Right lobe of liver (tissue), 6 donors: ENCODE results near the gene CNR2. TPM values are rescaled to one million over a fixed set of nuclear protein-coding genes. Genes with fewer than 3 reads are reported as not detected.

ENCODE experiments used
- ATAC-seq, 4 donors: fragments of 200-7000 bp; cut with Tn5 transposase; one replicate each; pipeline ENCODE4 v1.9.1; 2020; ENCODE audit warnings: mild to moderate bottlenecking in 4 of 4, moderate library complexity in 4 of 4
- DNase-seq, 3 donors: peaks; one replicate each; pipeline ENCODE4 v3.0.0-alpha.2; 2020
- H3K27ac ChIP-seq, 3 donors: fragments of 200-600 bp; one replicate each; pipeline ENCODE4 v1.8.0; 2022
- H3K27me3 ChIP-seq, 2 donors: fragments of 200-600 bp; one replicate each; pipeline ENCODE4 v1.8.0; 2022
- H3K36me3 ChIP-seq, 4 donors: fragments of 200-600 bp; sonication (generic) in 1 of 4; one replicate each; pipeline versions ENCODE4 v1.5.1 to v1.8.0; 2017 to 2022; ENCODE audit warnings: control low read depth in 1 of 4
- H3K4me1 ChIP-seq, 4 donors: fragments of 200-600 bp; sonication (generic) in 1 of 4; one replicate each; pipeline versions ENCODE4 v1.5.1 to v1.8.0; 2017 to 2022; ENCODE audit warnings: control low read depth in 1 of 4
- H3K4me3 ChIP-seq, 3 donors: fragments of 200-600 bp; one replicate each; pipeline ENCODE4 v1.8.0; 2022
- H3K9me3 ChIP-seq, 4 donors: fragments of 200-600 bp; sonication (generic) in 1 of 4; one replicate each; pipeline versions ENCODE4 v1.5.1 to v1.8.0; 2017 to 2022; ENCODE audit warnings: control low read depth in 1 of 4
- POLR2A ChIP-seq: fragments of 450-650 bp; IDR thresholded peaks from one replicate; pipeline ENCODE4 v1.6.1; 2017; ENCODE audit warnings: antibody characterized with exemption, mild to moderate bottlenecking
- WGBS: methylation state at CpG from one replicate; pipeline ENCODE4 v1.1.6; 2018; ENCODE audit warnings: low coverage, low lambda C conversion rate; ENCODE audit not compliant: insufficient coverage; ENCODE audit errors: missing lambda C conversion rate; 5-methylcytosine and 5-hydroxymethylcytosine counted together
- intact Hi-C, 2 donors: fragments of 100-400 bp; cut with DNase I; formaldehyde crosslinking; loops; one replicate each; pipeline versions ENCODE4 v1.11.2 to v1.14.1; 2022
- total RNA-seq, 6 experiments: library from RNA; depleted of rRNA in 2 of 6; stranded (reverse); fragments of >200 nt in 2 of 6; fragmentation: NEBNext Ultra II Directional in 3 of 6; extraction: Animal tissue kit (Norgen Biotek cat#: 25700) in 3 of 6; gene quantifications; one replicate each; pipeline versions ENCODE4 v1.1.0 to v1.2.4, GENCODE V29; 2016 to 2023
- TF ChIP-seq, protein P1 (sequence below), 4 donors: fragments of 200-600 bp in 3 of 4; fragments of 450-650 bp in 1 of 4; IDR thresholded peaks; one replicate each; pipeline versions ENCODE4 v1.5.1 to v1.8.0; 2016 to 2022; ENCODE audit warnings: antibody characterized with exemption in 4 of 4, mild to moderate bottlenecking in 2 of 4
- donor health status: DM: no; HTN: yes; CAD: no.
- donor health status: DM: no; HTN: no; CAD: no.
- donor health status: DM: no; HTN: no; CAD: no.
- donor health status: DM: no; HTN: yes; CAD: no.
- donor health status: DM: no; HTN: yes; CAD: no.

The CNR2 gene
- total RNA-seq, 6 experiments from 2014 or later, result 0.04 to 0.07 (median 0.06) TPM; not detected in 2

DNA sequence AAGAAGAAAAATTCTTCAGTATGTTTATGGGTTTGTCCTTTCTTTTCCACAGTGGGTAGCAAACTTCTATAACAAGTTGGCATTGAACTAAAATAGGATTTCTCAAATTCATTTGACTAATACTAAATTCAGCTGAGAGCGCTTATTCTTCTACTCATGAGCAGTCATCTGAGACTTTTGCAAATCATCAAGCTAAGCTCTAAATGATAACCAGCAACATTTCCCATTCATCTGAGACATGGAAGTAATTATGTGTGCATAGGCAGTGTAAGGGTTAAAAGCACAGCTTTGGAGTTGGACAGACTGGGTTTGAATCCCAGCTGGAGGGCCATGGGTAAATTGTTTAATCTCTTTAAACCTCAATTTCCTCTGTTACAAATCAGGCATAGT lies 18.3 kb upstream of the CNR2 start:
- no peaks in the 10 kb centered on the region for H3K4me1 ChIP-seq
- H3K27me3 ChIP-seq, result no peaks in the 10 kb centered on the region
- WGBS, result 88% methylated on average over 1 of the region's 1 CpG
- no peak for TF ChIP-seq POLR2A
- TF ChIP-seq, protein P1, sequence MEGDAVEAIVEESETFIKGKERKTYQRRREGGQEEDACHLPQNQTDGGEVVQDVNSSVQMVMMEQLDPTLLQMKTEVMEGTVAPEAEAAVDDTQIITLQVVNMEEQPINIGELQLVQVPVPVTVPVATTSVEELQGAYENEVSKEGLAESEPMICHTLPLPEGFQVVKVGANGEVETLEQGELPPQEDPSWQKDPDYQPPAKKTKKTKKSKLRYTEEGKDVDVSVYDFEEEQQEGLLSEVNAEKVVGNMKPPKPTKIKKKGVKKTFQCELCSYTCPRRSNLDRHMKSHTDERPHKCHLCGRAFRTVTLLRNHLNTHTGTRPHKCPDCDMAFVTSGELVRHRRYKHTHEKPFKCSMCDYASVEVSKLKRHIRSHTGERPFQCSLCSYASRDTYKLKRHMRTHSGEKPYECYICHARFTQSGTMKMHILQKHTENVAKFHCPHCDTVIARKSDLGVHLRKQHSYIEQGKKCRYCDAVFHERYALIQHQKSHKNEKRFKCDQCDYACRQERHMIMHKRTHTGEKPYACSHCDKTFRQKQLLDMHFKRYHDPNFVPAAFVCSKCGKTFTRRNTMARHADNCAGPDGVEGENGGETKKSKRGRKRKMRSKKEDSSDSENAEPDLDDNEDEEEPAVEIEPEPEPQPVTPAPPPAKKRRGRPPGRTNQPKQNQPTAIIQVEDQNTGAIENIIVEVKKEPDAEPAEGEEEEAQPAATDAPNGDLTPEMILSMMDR (IDR thresholded peaks at IDR 0.05), result no peak
- intact Hi-C loops, result no loop called here
- no peaks in the 10 kb centered on the region for H3K9me3 ChIP-seq
- ATAC-seq, result no peak
- no peak overlapping the region for H3K27ac ChIP-seq
- no peak for DNase-seq
- no peaks in the 10 kb centered on the region for H3K36me3 ChIP-seq
- H3K4me3 ChIP-seq, result no peak overlapping the region

GRCh38 chr1:23930861-23931490 lies 17.8 kb upstream of the CNR2 start:
- WGBS, result 39% methylated on average over 9 of the region's 11 CpGs
- no peaks in the 10 kb centered on the region for H3K36me3 ChIP-seq
- H3K4me1 ChIP-seq, result no peaks in the 10 kb centered on the region
- H3K27me3 ChIP-seq, result no peaks in the 10 kb centered on the region
- intact Hi-C loops, result no loop called here
- ATAC-seq, result no peak
- TF ChIP-seq POLR2A, result no peak
- TF ChIP-seq, protein P1 (IDR thresholded peaks at IDR 0.05), result no peak
- no peak overlapping the region for H3K4me3 ChIP-seq
- DNase-seq, result no peak
- no peaks in the 10 kb centered on the region for H3K9me3 ChIP-seq
- no peak overlapping the region for H3K27ac ChIP-seq

DNA sequence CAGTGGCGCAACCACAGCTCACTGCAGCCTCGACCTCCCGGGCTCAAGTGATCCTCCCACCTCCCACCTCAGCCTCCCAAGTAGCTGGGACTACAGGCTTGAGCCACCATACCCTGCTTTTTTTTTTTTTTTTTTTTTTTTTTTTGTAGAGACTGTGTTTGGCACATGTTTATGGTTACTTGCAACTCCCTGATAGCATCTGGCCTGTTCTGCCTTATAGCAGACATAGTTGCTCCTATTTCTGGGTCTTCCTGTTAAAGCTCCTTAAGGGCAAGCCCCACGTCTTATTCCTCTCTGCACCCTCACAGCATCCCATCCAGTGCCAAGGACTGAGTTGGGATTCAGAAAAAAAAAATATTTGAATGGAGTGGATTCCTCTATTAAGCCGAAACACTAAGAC lies 17.1 kb upstream of the CNR2 start:
- Histone ChIP-seq H3K4me1 (no peaks in the 10 kb centered on the region), H3K27me3 (no peaks in the 10 kb centered on the region), H3K36me3 (no peaks in the 10 kb centered on the region), H3K27ac (no peak overlapping the region), H3K9me3 (no peaks in the 10 kb centered on the region), H3K4me3 (no peak overlapping the region)
- WGBS, result 89% methylated on average over 3 of the region's 5 CpGs
- TF ChIP-seq, protein P1 (IDR thresholded peaks at IDR 0.05), result no peak
- no peak for TF ChIP-seq POLR2A
- ATAC-seq, result no peak
- no peak for DNase-seq
- intact Hi-C loops, result no loop called here

- no peaks in the 10 kb centered on the region for H3K27me3 ChIP-seq
- 71% methylated on average over 4 of the region's 4 CpGs for WGBS
- intact Hi-C loops, result no loop called here
- H3K9me3 ChIP-seq, result no peaks in the 10 kb centered on the region
- ATAC-seq (no peak), DNase-seq (no peak)
- H3K27ac ChIP-seq, result no peak overlapping the region
- H3K4me1 ChIP-seq, result no peaks in the 10 kb centered on the region
- H3K4me3 ChIP-seq, result no peak overlapping the region
- no peak for TF ChIP-seq POLR2A
- TF ChIP-seq, protein P1 (IDR thresholded peaks at IDR 0.05), result no peak
- H3K36me3 ChIP-seq, result no peaks in the 10 kb centered on the region
Measured at GRCh38 chr1:23928789-23929188, 15.6 kb upstream of the CNR2 start.

DNA sequence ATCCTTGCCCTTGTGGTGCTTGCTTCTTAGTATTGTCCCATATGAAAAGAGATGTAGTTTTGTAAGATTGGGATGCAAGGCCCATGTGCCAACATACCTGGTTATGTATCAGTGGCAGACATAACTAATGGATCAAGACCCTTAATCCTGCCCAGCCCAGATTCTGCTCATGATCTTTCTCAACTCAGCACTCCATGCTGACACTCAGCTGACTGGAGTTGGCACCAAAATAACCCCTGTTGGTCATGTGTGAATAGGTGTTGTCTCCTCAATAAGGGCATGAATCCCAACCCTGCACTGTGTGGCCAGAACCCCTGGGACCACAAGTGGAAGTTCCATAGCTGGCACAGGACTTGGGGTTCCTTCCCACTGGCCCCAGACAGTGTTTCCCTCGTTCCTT lies 13.9 kb upstream of the CNR2 start:
- H3K27ac ChIP-seq, result no peak overlapping the region
- H3K36me3 ChIP-seq, result no peaks in the 10 kb centered on the region
- TF ChIP-seq POLR2A, result no peak
- TF ChIP-seq, protein P1 (IDR thresholded peaks at IDR 0.05), result no peak
- no peaks in the 10 kb centered on the region for H3K27me3 ChIP-seq
- ATAC-seq, result no peak
- no peaks in the 10 kb centered on the region for H3K9me3 ChIP-seq
- H3K4me1 ChIP-seq, result no peaks in the 10 kb centered on the region
- WGBS, result no CpG with 5 or more reads among the region's 1 CpG
- no peak overlapping the region for H3K4me3 ChIP-seq
- intact Hi-C loops, result no loop called here
- no peak for DNase-seq
